Right cardiac atrium (tissue), 5 donors: ENCODE data around the gene KNCN. TPM values are rescaled to one million over a fixed set of nuclear protein-coding genes. Genes with fewer than 3 reads are reported as not detected.

Experiments used
- ATAC-seq, 2 donors: fragments of 200-7000 bp; cut with Tn5 transposase; one replicate each; pipeline versions ENCODE4 v1.8.0 to v1.9.1; 2020; ENCODE audit warnings: moderate library complexity in 2 of 2, mild to moderate bottlenecking in 1 of 2
- DNase-seq, 3 donors: peaks; one replicate each; pipeline ENCODE4 v3.0.0-alpha.2; 2020
- H3K27ac ChIP-seq: one replicate; pipeline ENCODE4 v1.5.1; 2013; ENCODE audit warnings: mild to moderate bottlenecking, low read length, control low read depth, moderate library complexity
- H3K27me3 ChIP-seq: one replicate; pipeline ENCODE4 v1.6.1; 2013; ENCODE audit not compliant: control insufficient read depth, insufficient read depth
- H3K4me1 ChIP-seq: one replicate; pipeline ENCODE4 v1.6.1; 2013; ENCODE audit warnings: low read length; ENCODE audit not compliant: control insufficient read depth, insufficient read depth
- H3K4me3 ChIP-seq: one replicate; pipeline ENCODE4 v1.5.1; 2013; ENCODE audit warnings: low read length, control low read depth
- H3K9me3 ChIP-seq: one replicate; pipeline ENCODE4 v1.6.1; 2013; ENCODE audit warnings: low read length; ENCODE audit not compliant: control insufficient read depth
- WGBS: extraction: QIAGEN DNeasy Blood & Tissue Kit; methylation state at CpG from one replicate; pipeline ENCODE4 v1.1.7; 2013; 5-methylcytosine and 5-hydroxymethylcytosine counted together
- intact Hi-C, 4 donors: fragments of 100-400 bp; cut with DNase I; formaldehyde crosslinking; loops; one replicate each; pipeline versions ENCODE4 v1.11.0 to v1.14.0; 2022 to 2023
- polyA plus RNA-seq: library from polyadenylated mRNA; stranded (reverse); fragments of 200-250 nt; gene quantifications from one replicate; pipeline ENCODE4 v1.2.3, GENCODE V29; 2013
- total RNA-seq, 4 donors: library from RNA; stranded (reverse); fragmentation: NEBNext Ultra II Directional; extraction: Animal tissue kit (Norgen Biotek cat#: 25700); gene quantifications; one replicate each; pipeline ENCODE4 v1.2.1, GENCODE V29; 2021
- donor health status: healthy with polysubstance abuse.
- donor health status: DM: no; HTN: yes; CAD: no.
- donor health status: DM: no; HTN: no; CAD: no.
- donor health status: DM: no; HTN: yes; CAD: no; lungs with severe emphysema.
- donor health status: DM: yes; HTN: yes; CAD: no.

Gene KNCN
- total and polyA plus RNA-seq, 5 donors = not detected

DNA sequence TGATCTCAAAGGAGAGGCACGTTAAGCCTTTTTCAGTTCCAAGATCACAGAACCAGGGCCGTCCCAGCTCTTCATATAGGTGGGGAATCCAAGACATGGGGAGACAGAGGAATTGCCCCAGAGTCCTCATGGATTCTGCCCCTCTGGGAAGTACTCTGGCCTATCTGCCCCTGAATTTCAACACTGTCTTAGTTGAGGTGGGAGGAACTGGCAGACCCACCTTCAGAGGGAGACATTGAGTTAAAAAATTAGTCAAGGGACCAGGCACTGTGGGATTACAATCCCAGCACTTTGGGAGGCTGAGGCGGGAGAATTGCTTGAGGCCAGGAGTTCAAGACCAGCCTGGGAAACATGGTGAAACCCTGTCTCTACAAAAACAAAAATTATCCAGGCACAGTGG, 2.1 kb upstream of the KNCN start:
- intact Hi-C loops = loop anchor here in 1 of 4 donors (10.0 kb wide), 1 partner anchor 161 kb away; the partner anchor contains the start of gene EFCAB14
- Histone ChIP-seq H3K9me3 (no peaks in the 10 kb centered on the region), H3K27ac (no peak overlapping the region), H3K27me3 (no peaks in the 10 kb centered on the region), H3K4me1 (no peaks in the 10 kb centered on the region), H3K4me3 (no peak overlapping the region)
- WGBS = 89% methylated on average over 3 of the region's 3 CpGs
- ATAC-seq (no peak), DNase-seq (no peak)

GRCh38 chr1:46552357-46553237, 1.1 kb upstream of the KNCN start:
- intact Hi-C loops = loop anchor here in 1 of 4 donors (10.0 kb wide), 1 partner anchor 162 kb away; the partner anchor contains the start of gene EFCAB14
- ATAC-seq (no peak), DNase-seq (no peak)
- Histone ChIP-seq H3K4me3 (no peak overlapping the region), H3K4me1 (no peaks in the 10 kb centered on the region), H3K27ac (no peak overlapping the region), H3K27me3 (no peaks in the 10 kb centered on the region), H3K9me3 (no peaks in the 10 kb centered on the region)
- 93% methylated on average over 10 of the region's 10 CpGs for WGBS

DNA sequence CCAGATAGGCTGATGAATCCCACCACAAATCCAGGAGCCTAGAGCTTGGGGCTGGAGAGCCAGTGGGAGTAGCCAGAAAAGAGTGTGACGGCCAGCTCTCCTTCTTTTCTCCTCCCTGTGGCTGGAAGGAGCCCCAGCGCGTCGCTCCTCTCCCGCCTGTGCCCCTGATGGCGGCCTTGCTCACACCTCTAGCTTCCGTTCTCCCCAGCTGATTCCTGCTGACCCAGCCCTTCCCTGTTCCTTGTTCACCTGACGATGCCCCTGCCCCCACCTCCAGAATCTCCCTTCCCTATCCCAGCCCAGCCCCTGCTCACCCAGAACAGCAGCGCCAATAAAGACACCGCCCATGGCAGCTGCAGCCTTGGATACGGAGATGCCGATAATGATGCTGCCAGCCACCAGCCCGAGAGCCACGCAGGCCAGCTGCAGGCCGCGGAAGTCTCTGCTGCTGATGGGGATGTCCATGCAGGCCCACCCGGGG, 656 bp downstream of the KNCN start:
- no peaks in the 10 kb centered on the region for H3K9me3 ChIP-seq
- DNase-seq = peak in 1 of 3 donors; percentile 52
- WGBS = 49% methylated on average over 17 of the region's 17 CpGs

GRCh38 chr1:46549697-46550681, 1.5 kb downstream of the KNCN start:
- no peaks in the 10 kb centered on the region for H3K27me3 ChIP-seq
- no peaks in the 10 kb centered on the region for H3K9me3 ChIP-seq
- intact Hi-C loops = loop anchor here in 1 of 4 donors (10.0 kb wide), 1 partner anchor 165 kb away; the partner anchor contains the start of gene EFCAB14
- ATAC-seq (no peak), DNase-seq (peak in 1 of 3 donors; percentile 53)
- no peaks in the 10 kb centered on the region for H3K4me1 ChIP-seq
- no peak overlapping the region for H3K27ac ChIP-seq
- no peak overlapping the region for H3K4me3 ChIP-seq
- 52% methylated on average over 20 of the region's 20 CpGs for WGBS

More for the DNA sequence above, 656 bp downstream of the KNCN start:
- no peaks in the 10 kb centered on the region for H3K4me1 ChIP-seq
- ATAC-seq = no peak
- H3K4me3 ChIP-seq = no peak overlapping the region
- H3K27ac ChIP-seq = no peak overlapping the region
- intact Hi-C loops = loop anchor here in 1 of 4 donors (10.0 kb wide), 1 partner anchor 164 kb away; the partner anchor contains the start of gene EFCAB14
- no peaks in the 10 kb centered on the region for H3K27me3 ChIP-seq

GRCh38 chr1:46547481-46548383, 3.7 kb downstream of the KNCN start:
- peak in 1 of 3 donors; percentile 42 for DNase-seq
- Histone ChIP-seq H3K9me3 (no peaks in the 10 kb centered on the region), H3K4me3 (no peak overlapping the region), H3K27ac (no peak overlapping the region), H3K4me1 (no peaks in the 10 kb centered on the region), H3K27me3 (no peaks in the 10 kb centered on the region)
- WGBS = 77% methylated on average over 22 of the region's 22 CpGs
- intact Hi-C loops = no loop called here
- ATAC-seq = peak in 1 of 2 donors; percentile 35

DNA sequence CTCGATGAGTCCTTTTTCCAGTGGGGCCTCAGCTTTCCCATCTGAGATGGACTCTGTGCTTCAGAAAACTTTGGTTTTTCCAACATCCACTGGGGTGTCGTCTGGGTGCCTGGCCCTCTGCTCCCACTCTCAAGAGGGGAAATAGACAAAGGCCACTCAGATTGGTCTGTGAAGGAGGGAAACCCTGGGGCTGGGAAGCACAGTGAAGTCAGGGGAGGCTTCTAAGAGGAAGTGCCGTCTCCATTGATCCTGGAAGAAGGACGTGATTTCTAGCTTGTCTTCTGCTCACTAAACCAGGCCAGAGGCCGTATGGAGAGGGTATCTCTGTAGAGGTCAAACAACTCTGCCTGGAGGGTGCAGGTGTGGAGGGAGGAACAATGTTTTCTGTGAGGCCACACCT, 5.2 kb downstream of the KNCN start:
- no peak overlapping the region for H3K27ac ChIP-seq

GRCh38 chr1:46545784-46546183, 5.7 kb downstream of the KNCN start:
- intact Hi-C loops = no loop called here
- no peaks in the 10 kb centered on the region for H3K4me1 ChIP-seq
- H3K9me3 ChIP-seq = no peaks in the 10 kb centered on the region
- WGBS = 51% methylated on average over 3 of the region's 3 CpGs
- DNase-seq = no peak
- no peaks in the 10 kb centered on the region for H3K27me3 ChIP-seq
- H3K27ac ChIP-seq = no peak overlapping the region
- ATAC-seq = no peak
- no peak overlapping the region for H3K4me3 ChIP-seq

More for the DNA sequence above, 5.2 kb downstream of the KNCN start:
- Histone ChIP-seq H3K27me3 (no peaks in the 10 kb centered on the region), H3K4me3 (no peak overlapping the region), H3K4me1 (no peaks in the 10 kb centered on the region), H3K9me3 (no peaks in the 10 kb centered on the region)
- ATAC-seq (no peak), DNase-seq (no peak)
- WGBS = 61% methylated on average over 5 of the region's 5 CpGs
- intact Hi-C loops = no loop called here

- ATAC-seq = no peak
- WGBS = 54% methylated on average over 5 of the region's 5 CpGs
- Histone ChIP-seq H3K9me3 (no peaks in the 10 kb centered on the region), H3K4me3 (no peak overlapping the region), H3K27ac (no peak overlapping the region), H3K4me1 (no peaks in the 10 kb centered on the region), H3K27me3 (no peaks in the 10 kb centered on the region)
- intact Hi-C loops = no loop called here
- peak in 1 of 3 donors; percentile 14 for DNase-seq
Observed at GRCh38 chr1:46544561-46545240, 6.7 kb downstream of the KNCN start.

GRCh38 chr1:46543761-46544560, 7.5 kb downstream of the KNCN start:
- DNase-seq (peak in 2 of 3 donors; percentile 31 to 51), ATAC-seq (peak in 1 of 2 donors; percentile 10)
- Histone ChIP-seq H3K27ac (no peak overlapping the region), H3K9me3 (no peaks in the 10 kb centered on the region), H3K4me1 (no peaks in the 10 kb centered on the region), H3K27me3 (no peaks in the 10 kb centered on the region), H3K4me3 (no peak overlapping the region)
- WGBS = 4% methylated on average over 58 of the region's 58 CpGs
- intact Hi-C loops = no loop called here
